ENCODE results near the gene CCDC43.

The CCDC43 gene

DNA sequence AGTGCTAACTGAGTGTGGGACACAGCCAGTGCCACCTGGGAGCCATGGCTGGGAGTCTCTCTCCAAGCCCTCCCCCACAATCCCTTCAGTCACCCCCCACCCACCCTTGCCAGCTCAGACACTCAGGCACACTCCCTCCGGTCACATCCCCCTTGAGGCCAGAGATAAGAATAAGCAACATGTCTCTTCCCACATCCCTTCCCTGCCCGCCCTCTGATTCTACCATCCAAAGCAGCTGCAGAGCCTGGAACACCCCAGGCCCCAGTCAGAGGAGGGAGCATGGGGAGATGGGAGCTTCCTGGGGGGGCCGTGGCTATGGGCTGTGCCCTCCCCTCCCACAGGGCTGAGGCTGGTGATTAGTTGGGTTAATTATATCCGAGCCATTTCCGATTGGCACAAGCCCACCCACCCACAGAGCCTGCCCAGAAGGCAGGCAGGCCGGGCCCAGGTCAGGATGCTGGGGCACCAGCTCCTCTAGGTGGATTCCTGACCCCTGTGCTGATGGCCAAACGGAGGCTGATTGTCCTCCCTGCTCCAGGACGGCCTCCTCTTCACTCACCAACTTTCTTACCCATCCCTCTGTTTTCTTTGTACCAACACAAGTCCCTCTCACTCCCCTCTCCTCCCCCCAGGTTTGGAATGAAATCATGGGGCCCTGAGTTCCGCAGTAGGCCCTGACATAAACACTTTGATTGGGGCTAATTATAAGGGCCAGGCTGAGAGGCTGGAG lies 61.9 kb downstream of the CCDC43 start:
- DNase-seq (ENCODE audit: low read depth, low spot score): no peak
